Epithelial cell of proximal tubule (primary cell): Measurements from ENCODE around the gene NES. TPM values are rescaled to one million over a fixed set of nuclear protein-coding genes. Genes with fewer than 3 reads are reported as not detected.

Experiments used
- DNase-seq: peaks from one replicate; pipeline ENCODE4 v3.0.0-alpha.2; 2011; ENCODE audit warnings: low read depth
- H3K4me3 ChIP-seq: 2 replicates; pipeline ENCODE4 v1.5.1; 2011; ENCODE audit warnings: low read depth, mild to moderate bottlenecking, low read length
- CTCF ChIP-seq: conservative IDR thresholded peaks from 2 replicates; pipeline ENCODE4 v1.5.1; 2012; ENCODE audit warnings: low read depth, mild to moderate bottlenecking, low read length
- total RNA-seq: library from RNA; depleted of rRNA; stranded (reverse); fragments of >200 nt; gene quantifications from 2 replicates; pipeline ENCODE4 v1.2.3, GENCODE V29; 2015

The NES gene
- total RNA-seq, 1 donor from 2014 or later: 70.2 TPM

GRCh38 chr1:156624814-156625435, 52.3 kb downstream of the NES start:
- no peak for DNase-seq
- peak overlapping the region; percentile 37 for H3K4me3 ChIP-seq
- no peak for TF ChIP-seq CTCF

GRCh38 chr1:156623946-156624813, 53.0 kb downstream of the NES start:
- peak overlapping the region; percentile 37 for H3K4me3 ChIP-seq
- TF ChIP-seq CTCF: peak; percentile 41
- no peak for DNase-seq

GRCh38 chr1:156622581-156623297, 54.5 kb downstream of the NES start:
- no peak for TF ChIP-seq CTCF
- H3K4me3 ChIP-seq: no peak overlapping the region
- DNase-seq: no peak

- no peak overlapping the region for H3K4me3 ChIP-seq
- DNase-seq: no peak
- no peak for TF ChIP-seq CTCF
Measured at GRCh38 chr1:156619582-156619955, 57.6 kb downstream of the NES start.

GRCh38 chr1:156618853-156619581, 58.2 kb downstream of the NES start, which contains the start of gene HAPLN2:
HAPLN2 (plus strand) TSS chr1:156619415; CDS start chr1:156623491, 4,076 bp downstream.
- no peak within 1 kb of the TSS for H3K4me3 ChIP-seq
- DNase-seq: no peak
- peak; percentile 67 for TF ChIP-seq CTCF

Other genes with a start within 250 kb of the NES start
- gene MEF2D, start 176.6 kb downstream of the NES start, total RNA-seq: 10.6 and 10.7 TPM in 2 replicates
- gene IQGAP3, start 104.8 kb downstream of the NES start, total RNA-seq: 65.0 and 65.3 TPM in 2 replicates
- gene TTC24, start 97.7 kb downstream of the NES start, total RNA-seq: not detected in 2 replicates
- gene NAXE, start 85.6 kb downstream of the NES start, total RNA-seq: 124 and 127 TPM in 2 replicates
- 15.9 and 22.9 TPM in 2 replicates for gene GPATCH4, start 75.9 kb downstream of the NES start, total RNA-seq
- gene HAPLN2, start 58.0 kb downstream of the NES start, total RNA-seq: not detected in 2 replicates
- gene BCAN, start 35.3 kb downstream of the NES start, total RNA-seq: not detected in 2 replicates
- gene CRABP2, start 28.2 kb upstream of the NES start, total RNA-seq: 12.2 and 77.1 TPM in 2 replicates
- gene METTL25B, start 51.1 kb upstream of the NES start, total RNA-seq: 6.9 and 19.9 TPM in 2 replicates
- gene ISG20L2, start 51.4 kb upstream of the NES start, total RNA-seq: 19.4 and 26.4 TPM in 2 replicates
- 47.7 and 65.8 TPM in 2 replicates for gene MRPL24, start 63.7 kb upstream of the NES start, total RNA-seq
- 279 and 348 TPM in 2 replicates for gene HDGF, start 74.3 kb upstream of the NES start, total RNA-seq
- 49.5 and 51.2 TPM in 2 replicates for gene PRCC, start 90.1 kb upstream of the NES start, total RNA-seq
- gene SH2D2A, start 139.4 kb upstream of the NES start, total RNA-seq: 2.0 and 3.5 TPM in 2 replicates
- gene INSRR, start 181.7 kb upstream of the NES start, total RNA-seq: not detected in 2 replicates
- not detected in 2 replicates for gene NTRK1, start 183.5 kb upstream of the NES start, total RNA-seq
- gene PEAR1, start 216.3 kb upstream of the NES start, total RNA-seq: 19.0 and 20.8 TPM in 2 replicates
- not detected in 2 replicates for gene LRRC71, start 243.2 kb upstream of the NES start, total RNA-seq